NCI-H2107 (cell line): Measurements from ENCODE around the gene PLXNA4.

Experiments
- DNase-seq: peaks from one replicate; lab custom pipeline; 2025; lab: John Stamatoyannopoulos, UW

Gene PLXNA4

GRCh38 chr7:132588596-132588995 is 12.3 kb upstream of the PLXNA4 start:
- no peak for DNase-seq

DNA sequence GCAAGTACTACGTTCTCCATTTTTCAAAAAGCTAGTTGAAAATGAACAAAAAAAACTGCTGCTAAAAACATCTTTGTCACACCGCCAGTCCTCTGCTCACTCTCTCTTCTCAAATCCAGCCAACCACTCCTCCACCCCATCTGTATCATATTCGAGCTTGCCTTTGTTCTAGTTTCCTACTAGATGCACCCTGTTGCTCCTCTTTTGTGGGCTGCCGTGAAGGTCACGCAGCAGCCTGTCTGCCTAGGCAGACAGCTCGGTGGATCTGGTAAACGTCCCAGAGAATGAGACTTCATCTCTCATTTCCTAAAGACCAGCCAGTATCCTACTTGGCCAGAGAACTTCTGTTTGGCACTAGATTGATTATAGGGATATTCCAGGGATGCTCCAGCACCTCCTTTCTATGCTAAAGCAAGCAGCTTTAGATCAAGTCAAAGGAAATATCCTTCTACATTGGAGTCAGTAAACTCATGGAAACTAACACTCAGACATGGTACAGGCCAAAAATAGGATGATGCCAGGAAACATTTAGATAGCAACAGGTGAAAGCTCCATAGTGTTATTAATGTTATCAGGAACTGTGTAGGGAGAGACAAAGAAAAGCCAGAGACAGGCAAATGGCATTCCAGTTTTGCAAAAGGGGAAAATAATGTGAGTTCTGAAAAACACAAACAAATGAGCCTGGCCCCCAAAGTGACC is 8.7 kb upstream of the PLXNA4 start:
- no peak for DNase-seq

DNA sequence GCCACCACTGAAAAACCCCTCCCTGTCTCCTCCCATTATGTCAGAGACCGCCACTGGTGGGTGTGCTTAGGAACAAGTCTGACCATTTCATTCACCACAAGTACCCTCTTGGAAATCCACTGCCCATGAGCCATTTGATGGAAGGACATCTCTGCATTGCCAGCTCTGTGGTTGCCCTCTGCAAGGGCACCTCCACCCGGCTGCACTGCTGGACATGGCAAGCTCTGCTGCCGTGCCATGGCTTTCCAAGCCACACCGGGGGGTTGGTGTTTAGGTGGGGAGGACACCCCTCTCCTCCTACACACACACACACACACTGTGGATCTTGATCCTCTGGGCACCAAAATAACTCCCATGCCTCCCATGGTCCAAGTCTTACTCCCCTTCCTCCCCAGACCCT is 5.2 kb upstream of the PLXNA4 start:
- DNase-seq: no peak

GRCh38 chr7:132580717-132581285 is 4.5 kb upstream of the PLXNA4 start:
- DNase-seq: peak; percentile 66

- DNase-seq: no peak
Measured at GRCh38 chr7:132580277-132580676, 4.0 kb upstream of the PLXNA4 start.

- no peak for DNase-seq
Measured at GRCh38 chr7:132579260-132579899, 3.1 kb upstream of the PLXNA4 start.

DNA sequence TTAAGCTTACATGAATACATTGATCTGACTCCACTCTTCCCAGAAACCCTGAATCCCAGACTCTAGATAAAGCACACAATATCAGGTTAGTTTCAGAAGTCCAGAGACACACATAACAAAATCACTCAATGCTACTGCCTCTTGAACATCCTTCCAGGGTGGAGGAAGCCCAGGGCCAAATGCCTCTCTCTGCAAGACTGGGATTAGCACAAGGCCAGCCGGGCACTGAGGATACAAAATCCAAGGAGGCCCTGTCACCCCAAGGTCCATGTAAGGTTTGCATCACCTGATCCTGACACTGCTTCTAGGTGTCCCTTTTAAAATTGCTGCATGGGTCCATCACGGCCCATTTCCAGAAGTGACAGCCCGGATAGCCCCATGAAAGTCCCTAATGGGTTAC is 2.6 kb upstream of the PLXNA4 start:
- DNase-seq: no peak

- no peak for DNase-seq
Measured at GRCh38 chr7:132578050-132578370, 1.7 kb upstream of the PLXNA4 start.

GRCh38 chr7:132577206-132578049 is 1.2 kb upstream of the PLXNA4 start:
- DNase-seq: no peak

GRCh38 chr7:132576721-132577085 is 433 bp upstream of the PLXNA4 start:
- DNase-seq: no peak

- DNase-seq: no peak
Measured at GRCh38 chr7:132575419-132575981, 770 bp downstream of the PLXNA4 start.

DNA sequence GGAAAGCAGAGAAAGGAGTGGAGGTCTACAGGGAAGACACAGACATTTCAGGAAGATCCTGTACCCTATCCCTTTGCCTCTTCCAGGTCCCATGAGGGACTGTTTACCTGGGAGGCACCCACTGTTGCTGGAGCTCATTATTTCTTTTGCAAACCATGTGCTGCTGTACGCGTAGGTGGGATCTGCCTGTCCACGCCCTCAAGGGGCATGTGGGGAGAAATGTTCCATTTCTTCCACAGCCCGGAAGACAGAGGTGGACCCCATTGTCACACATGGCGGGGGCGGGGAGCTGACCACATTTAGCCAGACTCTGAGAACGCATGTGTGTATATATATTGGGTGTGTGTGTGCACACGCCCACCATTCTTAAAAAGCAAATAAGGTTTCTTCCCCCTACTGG is 2.0 kb downstream of the PLXNA4 start:
- DNase-seq: no peak

DNA sequence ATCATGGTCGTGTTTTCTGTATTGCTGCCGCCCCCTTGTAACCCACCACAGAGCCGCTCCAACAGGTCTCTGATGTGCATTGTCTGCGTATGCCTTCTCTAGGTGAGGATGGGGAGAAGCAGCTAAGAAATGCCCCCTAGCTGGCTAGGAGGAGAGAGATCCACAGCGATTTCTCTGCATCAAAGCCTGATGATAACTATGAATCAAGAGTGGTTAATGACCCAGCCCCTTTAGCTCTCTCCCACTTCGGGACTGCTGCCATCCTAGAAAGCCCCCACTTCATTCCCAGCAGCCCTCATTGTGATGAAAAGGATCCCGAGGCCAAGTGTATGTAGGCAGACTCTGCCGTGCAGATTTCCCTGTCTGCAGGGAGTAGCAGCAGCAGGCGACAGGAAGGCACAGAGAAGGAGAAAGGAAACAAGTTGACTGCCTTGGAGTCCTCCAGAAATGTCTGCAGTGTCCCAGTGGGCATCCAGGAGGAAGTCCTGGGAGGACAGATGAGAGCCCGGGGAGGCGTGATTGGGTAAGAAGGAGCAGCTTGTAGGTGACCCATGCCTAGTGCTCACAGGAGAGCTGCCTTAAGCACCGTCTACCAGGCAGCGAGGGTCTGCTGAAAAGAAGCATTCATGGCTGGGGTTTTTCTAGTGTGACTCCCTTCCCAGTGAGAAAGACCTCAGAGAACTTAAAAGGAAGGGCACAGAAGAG is 2.9 kb downstream of the PLXNA4 start:
- no peak for DNase-seq

DNA sequence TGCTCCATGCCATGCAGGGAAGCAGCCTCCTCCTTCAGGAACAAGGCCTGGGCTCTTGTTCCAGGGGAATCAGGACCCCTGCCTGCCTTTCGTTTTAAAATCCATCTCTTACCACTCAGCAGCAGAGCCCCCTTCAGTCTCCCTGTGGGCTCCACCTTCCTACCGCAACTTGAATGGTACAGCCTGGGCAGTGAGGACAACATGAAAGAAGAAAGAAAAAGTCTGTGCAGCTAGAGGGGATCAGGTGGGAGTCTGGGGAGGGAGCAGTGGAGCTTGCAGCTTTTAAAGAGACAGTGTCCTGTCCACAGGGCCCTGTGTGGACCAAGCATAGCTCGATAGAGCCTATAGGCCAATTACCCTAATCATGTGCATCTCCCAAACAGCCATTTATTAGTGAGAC is 3.7 kb downstream of the PLXNA4 start:
- DNase-seq: no peak

DNA sequence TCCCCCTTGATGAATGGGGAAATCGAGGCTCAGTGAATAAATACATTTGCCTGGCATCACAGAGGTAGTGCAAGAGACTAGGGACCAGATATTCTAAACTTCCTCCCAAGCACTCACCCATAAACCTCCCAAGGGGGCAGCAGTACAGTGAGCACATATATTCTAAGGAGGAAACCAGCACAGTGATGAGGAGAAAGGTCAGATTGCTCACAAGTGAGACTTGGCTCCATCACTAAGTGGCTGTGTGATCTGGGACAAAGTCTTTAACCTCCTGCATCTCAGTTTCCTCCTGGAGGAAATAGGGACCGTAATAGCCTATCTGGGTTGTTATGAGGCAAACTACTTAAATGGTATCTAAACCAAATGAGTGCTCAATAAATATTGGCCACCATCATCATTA is 4.3 kb downstream of the PLXNA4 start:
- no peak for DNase-seq

GRCh38 chr7:132569884-132570614 is 6.2 kb downstream of the PLXNA4 start:
- no peak for DNase-seq

- DNase-seq: no peak
Measured at GRCh38 chr7:132568962-132569361, 7.3 kb downstream of the PLXNA4 start.

DNA sequence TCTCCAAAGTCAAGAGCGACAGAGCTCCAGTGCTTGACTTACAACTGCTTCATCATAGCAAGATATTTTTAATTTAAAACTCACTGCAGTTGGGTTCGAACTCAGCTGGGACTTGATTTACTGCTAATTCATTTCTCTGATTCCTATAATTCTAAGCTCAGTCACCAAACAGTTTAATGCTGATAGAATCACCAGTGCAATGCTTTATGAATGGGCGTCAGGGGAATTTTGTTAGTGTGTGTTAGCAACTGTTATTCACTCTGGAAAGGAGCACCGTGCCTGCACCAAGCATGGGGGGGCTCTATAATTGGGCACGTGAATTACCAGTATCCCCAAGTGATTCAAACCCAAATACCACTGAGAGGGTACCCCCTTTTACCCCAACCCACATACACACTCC is 10.4 kb downstream of the PLXNA4 start:
- DNase-seq: no peak

- DNase-seq: no peak
Measured at GRCh38 chr7:132565441-132565840, 10.8 kb downstream of the PLXNA4 start.

- no peak for DNase-seq
Measured at GRCh38 chr7:132564849-132565248, 11.4 kb downstream of the PLXNA4 start.

- no peak for DNase-seq
Measured at GRCh38 chr7:132564090-132564489, 12.2 kb downstream of the PLXNA4 start.
